HG03460 (cell line): ENCODE data around the gene CLDN9.
A peak's percentile ranks its signal among the peaks of the same experiment; 100 is the strongest.

ENCODE experiments used
- ATAC-seq: cut with Tn5 transposase; IDR thresholded peaks from one replicate; pipeline ENCODE4 v1.9.1; 2021; ENCODE audit not compliant: unreplicated experiment

Gene CLDN9

DNA sequence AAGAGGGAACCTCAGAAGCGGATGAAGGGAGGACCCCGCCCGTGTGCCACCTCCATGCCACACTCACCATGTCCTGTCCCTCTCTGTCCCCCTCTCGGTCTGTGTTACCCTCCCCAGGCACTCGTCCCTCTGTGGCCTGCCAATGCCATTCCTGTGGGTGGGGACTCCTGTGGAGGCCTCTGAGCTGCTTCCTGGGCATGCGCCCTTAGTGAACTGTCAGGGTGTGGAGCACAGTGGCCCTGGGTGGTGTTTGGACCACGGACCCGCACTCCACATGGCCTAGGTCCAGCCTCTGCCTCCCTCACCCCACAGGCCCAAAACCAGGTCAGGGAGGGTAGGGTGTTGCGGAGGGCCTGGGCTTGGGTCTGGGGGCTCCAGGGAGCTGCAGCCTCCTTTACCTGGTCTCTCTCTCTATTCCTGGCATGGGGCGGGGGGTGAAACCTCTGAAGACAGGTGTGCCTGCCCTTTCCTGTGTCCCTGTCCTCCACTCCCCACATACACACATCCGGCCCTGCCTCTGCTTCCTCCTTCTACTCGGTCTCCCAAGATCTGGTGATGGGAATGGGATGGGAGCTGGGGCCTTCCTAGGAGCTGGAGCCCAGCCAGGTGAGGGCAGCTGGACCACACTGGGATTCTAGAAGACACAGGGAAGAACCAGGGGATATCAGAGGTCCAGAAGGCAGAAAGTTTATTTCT lies 21.0 kb upstream of the CLDN9 start:
- no peak for ATAC-seq

DNA sequence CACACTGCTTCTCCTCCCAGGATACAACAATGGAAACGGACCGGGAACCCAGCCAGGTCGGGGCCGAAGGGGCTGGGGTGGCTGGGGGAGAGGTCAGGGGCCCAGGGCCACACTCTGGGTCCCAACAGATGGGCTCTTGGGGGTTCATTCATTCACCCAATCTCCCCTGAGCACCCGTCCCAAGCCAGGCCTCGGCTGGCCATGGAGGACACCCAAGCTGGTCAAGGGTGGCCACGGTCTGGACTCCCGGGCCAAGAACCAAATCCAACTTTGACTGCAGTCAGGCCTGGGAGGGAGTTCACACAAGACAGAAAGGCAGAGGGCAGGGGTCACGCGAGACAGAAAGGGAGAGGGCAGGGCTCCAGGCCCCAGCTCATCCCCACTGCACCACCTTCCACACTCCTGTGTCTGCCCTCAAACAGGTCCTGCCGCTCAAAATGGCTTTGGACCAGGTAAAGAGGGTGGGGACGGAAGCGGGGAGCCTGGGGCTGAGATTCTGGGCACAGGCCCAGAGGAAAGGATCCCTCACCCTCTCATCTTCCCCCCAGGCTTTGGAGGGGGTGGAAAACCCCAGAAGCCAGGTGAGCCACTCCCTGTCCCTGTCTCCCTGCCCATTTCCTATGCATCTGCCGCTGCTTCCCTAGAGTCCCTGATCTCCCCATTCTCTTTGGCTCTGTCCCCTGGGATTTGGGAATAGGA lies 20.2 kb upstream of the CLDN9 start:
- no peak for ATAC-seq

DNA sequence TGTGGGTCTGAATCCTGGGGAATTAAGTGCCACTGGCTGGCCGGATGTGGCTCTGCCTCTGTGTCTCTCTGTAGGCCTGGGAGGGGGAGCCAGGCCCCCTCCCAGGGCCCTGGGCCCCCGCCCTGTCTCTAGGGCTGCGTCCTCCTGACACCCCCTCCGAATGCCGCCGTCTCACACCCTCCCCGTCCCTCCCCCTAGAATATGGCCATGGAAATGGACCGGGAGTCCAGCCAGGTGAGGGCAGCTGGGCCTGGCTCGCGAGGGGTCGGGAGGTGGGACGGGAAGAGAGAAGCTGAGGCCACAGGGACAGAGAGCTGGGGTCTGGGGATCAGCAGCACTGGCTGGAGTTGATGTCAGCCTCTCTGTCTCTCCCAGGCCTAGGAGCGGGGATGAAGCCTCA lies 16.4 kb upstream of the CLDN9 start:
- no peak for ATAC-seq

DNA sequence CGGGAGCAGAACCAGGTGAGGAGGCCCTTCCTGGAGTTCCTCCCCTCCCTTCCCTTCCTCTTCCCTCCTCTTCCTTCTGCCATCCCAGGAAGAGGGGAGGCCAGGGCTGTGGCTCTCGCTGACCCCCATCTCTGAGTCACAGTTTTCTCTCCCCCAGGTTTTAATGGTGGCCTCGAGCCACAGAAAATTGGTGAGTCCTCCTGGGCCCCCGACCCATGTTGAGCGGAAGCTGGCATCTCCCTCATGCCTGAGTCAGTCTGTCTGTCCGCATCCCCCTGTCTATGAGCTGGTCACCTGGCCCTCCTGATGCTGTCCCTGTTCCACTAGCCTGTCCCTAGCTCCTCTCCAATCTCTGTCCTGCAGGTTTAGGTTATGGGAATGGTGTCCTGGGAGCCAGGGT lies 12.8 kb upstream of the CLDN9 start:
- ATAC-seq = no peak

DNA sequence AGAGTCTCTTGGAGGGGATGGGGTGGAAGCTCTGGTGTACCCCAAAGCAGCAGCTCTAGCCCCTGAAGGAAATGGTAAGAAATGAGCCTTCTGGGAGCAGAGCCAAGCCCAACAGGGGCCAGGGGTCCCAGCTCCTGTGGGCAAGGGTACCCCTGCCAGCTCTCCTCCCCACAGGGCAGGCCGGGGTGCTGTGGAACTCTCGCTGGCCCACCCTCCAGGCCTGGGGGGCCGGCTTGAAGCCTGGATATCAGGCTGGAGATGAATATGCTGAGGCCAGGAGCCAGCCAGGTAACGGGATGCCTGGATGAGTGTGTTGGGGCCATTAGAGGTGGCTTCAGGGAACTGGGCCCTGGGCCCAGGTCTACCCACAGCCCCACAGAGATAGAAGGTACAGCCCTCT lies 12.2 kb upstream of the CLDN9 start:
- ATAC-seq = no peak

DNA sequence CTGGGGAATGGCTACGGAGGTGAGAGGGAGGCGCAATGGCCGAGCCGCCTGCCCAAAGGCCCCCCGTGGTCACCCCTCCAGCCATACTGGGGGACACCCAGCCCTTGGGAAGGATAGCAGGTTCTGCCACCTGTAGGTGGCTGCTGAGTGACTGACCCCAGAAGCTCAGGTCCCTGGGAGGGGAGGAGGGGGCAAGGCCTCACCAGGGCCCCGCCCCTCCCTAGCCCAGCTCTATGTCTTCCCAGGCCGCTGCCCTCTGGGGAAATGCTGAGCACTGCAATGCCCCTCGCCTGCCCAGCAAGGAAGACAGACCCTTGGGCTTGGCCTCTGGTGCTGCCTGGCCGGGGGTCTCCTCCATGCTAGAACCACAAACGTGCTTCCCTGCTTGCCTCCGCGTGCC lies 11.4 kb upstream of the CLDN9 start:
- ATAC-seq = no peak

DNA sequence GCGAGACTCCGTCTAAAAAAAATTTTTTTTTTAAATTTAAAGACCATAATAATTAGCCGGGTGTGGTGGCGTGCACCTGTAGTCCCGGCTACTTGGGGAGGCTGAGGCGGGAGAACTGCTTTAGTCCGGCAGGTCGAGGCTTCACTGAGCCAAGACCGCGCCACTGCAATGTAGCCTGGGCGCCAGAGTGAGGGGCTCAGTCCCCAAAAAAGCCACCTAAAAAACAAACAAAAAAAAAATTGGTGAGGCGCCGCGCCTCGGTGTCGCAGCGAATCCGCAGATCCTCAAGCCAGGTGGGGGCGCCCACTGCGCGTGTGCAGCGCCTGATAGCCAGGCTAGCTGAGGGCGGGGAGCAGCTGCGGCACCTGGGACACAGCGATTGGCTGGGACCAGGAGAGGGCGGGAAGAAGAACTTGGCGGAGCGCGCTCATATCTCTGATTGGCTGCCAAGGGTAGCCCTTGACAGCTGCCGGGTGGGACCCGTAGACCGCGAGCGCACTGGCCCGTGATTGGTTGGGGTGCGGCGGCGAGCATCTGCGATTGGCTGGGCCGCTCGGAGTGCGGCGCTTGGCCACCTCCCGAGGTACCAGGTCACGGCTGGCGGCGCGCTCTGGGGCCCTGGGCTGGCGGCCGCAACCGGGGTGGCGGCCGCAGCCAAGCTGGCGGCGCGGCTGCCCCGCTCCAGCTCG lies 9.0 kb upstream of the CLDN9 start:
- peak; percentile 91 for ATAC-seq

DNA sequence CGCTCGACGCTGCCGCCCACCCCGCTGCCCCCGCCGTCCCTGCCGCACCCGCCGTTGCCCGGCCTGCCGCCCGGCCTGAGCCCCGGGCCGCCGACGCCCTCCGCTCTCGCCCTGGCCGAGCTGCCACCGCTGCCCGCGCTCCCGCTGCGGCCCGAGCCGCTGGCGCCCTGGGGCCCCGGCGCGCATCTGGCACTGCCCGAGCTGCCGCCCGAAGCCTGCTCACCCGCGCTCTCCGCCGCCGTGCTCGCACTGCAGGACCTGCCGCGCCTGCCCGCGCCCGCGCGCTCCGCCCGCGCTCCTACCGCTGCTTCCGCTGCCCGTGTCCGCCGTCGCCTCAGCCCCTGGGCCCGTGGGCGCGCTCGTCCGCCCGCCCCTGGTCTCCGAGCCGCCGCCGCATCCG lies 8.4 kb upstream of the CLDN9 start:
- ATAC-seq = peak; percentile 5

DNA sequence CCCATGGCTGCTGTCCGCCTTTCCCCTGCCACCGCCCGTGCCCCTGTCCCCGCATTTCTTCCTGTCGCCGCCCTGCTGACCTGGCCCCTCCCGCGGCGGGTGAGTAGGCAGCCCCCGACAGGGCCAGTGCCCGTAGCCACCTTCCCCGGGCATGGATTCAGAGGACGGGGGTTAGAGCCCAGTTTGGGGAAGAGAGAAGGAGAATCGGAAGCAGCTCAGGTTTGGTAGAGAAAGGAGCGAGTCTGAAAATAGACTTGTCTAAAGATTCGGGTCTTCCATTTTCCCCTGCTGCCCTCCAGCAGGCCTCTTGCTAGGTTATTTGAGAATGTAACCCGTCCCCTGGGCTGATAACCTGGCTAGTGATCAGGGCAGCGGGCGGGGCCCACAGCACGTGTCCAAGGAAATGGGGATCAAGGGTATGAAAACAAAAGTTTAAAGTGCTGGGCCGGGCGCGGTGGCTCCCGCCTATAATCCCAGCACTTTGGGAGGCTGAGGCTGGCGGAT lies 7.9 kb upstream of the CLDN9 start:
- no peak for ATAC-seq

DNA sequence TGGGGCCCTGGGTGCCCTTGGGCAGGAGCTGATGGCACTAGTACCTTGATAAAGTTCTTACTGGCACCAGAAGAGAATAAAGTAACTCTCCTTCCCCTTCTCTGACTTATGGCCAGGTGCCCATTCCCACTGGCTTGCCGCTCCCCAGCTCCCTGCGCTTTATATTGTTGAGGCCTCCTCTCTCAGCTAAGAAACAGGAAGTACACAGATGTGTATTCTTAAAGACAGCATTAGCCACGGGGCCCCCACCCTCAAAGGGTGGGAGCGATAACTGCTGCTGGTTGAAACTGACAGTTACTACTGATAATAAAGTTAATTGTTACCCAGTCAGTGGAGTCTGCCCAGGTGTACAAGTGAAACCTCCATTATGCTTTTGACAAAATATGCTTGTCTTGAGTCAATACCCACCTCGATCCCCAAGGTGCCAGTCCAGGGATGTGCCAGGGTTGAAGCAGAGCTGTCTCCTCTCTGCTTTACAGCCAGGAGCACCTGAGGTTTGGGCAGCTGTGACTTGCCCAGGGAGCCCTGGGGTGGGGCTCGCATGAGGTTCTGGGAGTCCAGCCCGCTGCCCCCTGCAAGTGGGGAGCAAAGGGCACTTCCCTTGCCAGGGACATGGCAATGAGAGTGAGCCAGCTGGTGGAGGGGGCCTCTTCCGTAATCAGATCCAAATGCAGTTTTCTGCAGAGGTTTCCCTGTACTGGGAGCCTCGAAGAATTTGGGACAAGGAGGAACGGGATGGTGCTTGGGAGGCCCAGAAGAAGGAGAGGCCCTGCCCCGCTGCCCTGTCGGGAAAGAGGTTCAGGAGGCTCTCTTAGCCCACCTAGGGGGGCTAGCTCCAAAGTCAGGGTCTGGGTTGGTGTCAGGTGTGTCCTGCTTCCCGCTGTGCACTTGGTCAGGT lies 5.4 kb upstream of the CLDN9 start:
- ATAC-seq = no peak

DNA sequence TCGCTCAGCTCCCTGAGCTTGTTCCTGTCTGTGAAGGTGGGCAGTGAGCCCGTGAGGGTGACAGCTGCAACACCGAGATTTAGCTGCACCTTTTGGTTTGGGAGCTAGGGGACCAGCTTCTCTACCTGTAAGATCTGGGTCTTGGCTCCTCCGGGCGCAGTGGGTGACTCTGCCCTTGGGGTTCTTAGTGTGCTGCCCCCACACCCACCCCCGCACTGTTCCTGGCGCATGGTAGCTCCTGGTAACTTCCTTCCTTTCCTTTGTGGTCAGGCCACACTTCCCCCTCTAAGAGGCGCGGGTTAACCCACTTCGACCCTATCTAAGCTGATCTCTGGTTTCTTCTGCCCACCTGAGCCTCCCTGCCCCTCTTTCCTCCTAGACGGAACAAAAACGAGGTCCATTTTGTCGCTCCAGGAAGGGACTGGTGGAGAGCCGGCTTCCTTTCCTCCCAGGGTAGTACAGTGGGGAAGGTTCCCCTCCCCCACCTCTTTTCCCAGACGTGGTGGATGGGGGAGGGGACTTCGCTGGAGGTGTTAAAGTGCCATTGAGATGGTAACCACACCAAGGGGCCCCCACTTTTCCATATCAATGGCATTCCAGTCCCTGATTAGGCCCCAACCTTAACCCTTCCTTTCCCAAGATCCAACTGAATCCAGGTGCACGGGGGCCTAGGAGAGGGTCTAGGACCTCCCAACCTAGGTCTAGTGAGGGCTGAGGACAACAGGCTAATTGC lies 4.6 kb upstream of the CLDN9 start:
- no peak for ATAC-seq

DNA sequence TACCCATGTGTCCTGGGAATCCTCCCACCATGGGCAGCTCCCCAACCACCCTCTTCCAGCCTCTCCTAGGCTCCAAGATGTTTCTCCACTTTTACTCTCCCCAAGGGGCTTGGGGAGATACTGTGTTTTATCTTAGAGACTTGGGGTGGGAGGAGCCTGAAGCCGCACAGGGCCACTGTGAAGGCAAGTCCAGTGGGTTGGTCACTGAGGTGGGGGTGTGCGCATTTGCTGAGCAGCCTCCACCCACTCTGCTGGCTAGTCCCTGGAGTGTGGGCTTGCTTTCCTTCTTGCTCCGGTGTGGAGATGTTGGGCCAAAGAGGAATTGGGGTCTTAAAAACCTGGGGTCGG lies 4.1 kb upstream of the CLDN9 start:
- ATAC-seq = no peak

DNA sequence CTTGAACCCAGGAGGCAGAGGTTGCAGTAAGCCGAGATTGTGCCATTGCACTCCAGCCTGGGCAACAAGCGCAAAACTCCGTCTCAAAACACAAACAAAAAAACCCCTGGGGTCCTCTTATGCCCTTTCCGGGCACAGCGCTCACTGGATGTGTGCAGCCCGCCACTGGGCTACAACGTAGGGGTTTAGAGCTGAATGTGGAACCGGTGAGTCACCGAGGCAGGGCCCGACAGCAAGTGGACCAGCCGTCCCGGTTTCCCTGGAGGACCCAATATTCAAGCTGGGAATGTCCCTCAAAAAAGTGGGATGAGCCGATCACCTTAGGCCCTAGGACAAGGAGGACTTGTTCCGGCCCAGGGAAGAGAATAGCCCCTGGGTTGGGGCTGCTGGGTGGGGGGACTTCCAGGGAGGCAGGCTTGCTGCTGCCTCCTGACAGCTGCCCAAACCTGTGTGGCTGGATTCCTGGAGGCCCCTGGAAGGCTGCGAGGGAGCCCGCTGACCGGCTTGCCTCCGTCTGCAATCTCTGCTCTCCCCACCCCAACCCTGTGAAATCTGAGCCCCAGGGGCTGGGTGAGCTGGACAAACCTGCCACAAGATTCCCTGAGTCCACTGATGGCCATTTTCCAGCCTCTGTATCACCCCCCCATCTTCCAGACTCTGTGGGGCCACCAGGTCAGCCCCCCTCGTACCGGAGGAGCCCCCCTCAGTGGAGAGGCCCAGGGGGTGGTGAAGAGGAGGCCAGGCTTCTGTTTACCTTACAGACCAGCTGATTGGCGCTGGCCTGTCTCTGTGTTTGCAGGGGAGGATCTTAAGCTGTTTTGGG lies 2.9 kb upstream of the CLDN9 start:
- ATAC-seq = no peak

DNA sequence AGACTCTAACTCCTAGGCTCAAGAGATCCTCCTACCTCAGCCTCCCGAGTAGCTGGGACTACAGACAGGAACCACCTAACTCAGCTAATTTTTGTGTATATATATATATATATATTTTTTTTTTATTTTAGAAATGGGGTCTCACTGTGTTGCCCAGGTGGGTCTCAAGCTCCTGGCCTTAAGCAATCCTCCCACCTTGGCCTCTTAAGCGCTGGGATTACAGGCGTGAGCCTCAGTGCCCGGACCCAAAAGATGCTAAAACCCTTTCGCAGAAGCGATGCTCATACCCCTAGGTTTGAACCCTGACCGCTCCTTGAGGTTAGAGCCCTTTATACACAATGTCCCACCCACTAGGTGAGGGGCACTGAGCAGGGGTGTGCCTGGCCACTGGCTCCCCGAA lies 2.2 kb upstream of the CLDN9 start:
- ATAC-seq = no peak

DNA sequence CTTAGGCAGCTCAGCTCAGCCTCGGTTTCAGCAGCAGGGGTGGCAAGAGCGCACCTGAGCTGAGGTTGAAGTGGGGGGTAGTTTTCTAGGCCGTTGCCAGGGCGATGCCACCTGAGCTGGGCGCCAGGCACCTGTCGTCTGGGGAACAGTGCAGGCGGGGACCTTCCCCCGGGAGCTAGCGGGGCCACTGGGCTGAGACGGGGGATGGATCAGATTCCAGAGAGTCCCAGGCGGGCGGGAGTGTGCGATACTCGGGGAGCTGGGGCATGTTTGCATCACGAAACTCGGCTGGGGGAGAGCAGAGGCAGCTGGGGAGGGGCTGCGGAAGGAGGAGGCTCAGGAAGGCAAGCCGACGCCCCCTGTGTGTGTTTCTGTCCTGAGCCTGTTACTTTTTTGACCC lies 477 bp upstream of the CLDN9 start:
- no peak for ATAC-seq

DNA sequence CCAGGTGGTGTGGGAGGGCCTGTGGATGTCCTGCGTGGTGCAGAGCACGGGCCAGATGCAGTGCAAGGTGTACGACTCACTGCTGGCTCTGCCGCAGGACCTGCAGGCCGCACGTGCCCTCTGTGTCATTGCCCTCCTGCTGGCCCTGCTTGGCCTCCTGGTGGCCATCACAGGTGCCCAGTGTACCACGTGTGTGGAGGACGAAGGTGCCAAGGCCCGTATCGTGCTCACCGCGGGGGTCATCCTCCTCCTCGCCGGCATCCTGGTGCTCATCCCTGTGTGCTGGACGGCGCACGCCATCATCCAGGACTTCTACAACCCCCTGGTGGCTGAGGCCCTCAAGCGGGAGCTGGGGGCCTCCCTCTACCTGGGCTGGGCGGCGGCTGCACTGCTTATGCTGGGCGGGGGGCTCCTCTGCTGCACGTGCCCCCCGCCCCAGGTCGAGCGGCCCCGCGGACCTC lies 798 bp downstream of the CLDN9 start:
- no peak for ATAC-seq

DNA sequence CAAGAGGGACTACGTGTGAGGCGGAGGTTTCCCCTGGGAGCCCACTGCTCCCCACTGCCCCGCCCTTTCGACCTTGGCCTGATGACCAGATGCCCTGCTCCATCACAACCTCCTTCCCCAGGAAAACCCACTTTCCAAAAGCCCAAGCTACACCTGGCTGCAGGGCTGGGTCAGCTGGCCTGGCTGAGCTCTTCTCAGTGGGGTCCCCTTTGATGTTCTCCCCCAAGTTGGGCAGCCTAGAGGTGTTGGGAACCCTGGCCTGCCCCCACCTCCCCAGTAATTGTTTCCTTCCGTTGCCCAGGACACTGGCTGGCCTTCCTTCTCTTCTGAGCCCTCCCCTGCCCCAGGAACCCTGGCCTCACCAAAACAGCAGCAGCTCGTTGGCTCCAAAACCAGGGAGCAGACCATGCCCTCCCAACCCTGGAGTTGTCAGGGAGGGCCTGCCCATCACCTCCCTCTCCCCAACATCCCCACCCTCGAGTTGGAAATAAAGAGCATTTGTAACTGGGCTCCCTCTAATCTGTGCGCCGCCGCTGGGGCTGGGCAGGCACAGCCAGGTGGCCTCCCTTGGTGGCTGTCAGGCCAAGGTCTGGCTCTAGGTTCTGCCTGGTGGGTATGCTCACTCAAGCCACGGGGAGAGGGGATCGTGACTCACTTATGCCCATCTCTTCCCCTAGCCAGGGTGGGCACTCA lies 1.4 kb downstream of the CLDN9 start:
- no peak for ATAC-seq

DNA sequence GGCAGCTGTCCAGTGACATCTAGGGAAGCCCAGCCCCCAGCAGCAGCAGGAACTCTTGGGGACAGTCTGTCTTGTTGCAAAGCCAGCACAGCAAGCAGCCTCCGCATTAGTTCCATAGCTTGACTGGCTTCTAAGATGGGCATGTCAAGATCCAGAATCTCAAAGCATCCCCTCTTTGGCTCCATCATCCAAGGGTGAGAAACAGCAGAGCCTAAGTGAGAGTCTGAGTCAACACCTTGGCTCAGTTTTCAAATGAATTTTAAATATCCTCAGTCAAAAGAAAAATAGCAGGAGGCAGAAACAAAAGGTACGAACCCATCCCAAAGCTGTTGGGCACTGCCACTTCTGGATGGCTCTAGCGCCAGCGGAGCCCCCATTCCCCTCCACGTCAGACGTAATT lies 2.2 kb downstream of the CLDN9 start:
- ATAC-seq = no peak
